Mononuclear cell (primary cell): ENCODE data around the gene KIR3DL1. TPM values are rescaled to one million over a fixed set of nuclear protein-coding genes. Genes with fewer than 3 reads are reported as not detected.
"Not testable (repeated sequence)": the region's sequence is repeated elsewhere in the genome, so short reads cannot be mapped to it uniquely, and the experiment has no call there.

ENCODE experiments used
- H3K27me3 ChIP-seq: 2 replicates; pipeline ENCODE4 v1.6.0; 2011; ENCODE audit warnings: low read length, control low read depth; ENCODE audit not compliant: insufficient read depth
- H3K4me1 ChIP-seq: 2 replicates; pipeline ENCODE4 v1.5.1; 2011; ENCODE audit warnings: mild to moderate bottlenecking, low read length, control low read depth; ENCODE audit not compliant: insufficient read depth
- H3K4me3 ChIP-seq: 2 replicates; pipeline ENCODE4 v1.5.1; 2011; ENCODE audit warnings: mild to moderate bottlenecking, low read length, moderate library complexity
- H3K9me3 ChIP-seq: 2 replicates; pipeline ENCODE4 v1.5.1; 2011; ENCODE audit warnings: low read depth, mild to moderate bottlenecking, control low read depth, low read length
- total RNA-seq: library from RNA; depleted of rRNA; stranded (reverse); fragments of >200 nt; gene quantifications from one replicate; pipeline ENCODE4 v1.2.3, GENCODE V29; 2012

KIR3DL1 gene
- 1.6 TPM for total RNA-seq

DNA sequence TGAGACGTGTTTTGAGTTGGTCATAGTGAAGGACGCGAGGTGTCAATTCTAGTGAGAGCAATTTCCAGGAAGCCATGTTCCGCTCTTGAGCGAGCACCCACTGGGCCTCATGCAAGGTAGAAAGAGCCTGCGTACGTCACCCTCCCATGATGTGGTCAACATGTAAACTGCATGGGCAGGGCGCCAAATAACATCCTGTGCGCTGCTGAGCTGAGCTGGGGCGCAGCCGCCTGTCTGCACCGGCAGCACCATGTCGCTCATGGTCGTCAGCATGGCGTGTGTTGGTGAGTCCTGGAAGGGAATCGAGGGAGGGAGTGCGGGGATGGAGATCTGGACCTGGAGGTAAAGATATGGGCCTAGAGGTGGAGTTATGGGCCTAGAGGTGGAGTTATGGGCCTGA lies at the start of gene KIR3DL1:
KIR3DL1 (plus strand) TSS at position 218 of the 400 bp plus-strand sequence.
- not testable (repeated sequence) for H3K4me1 ChIP-seq, H3K4me3 ChIP-seq, H3K9me3 ChIP-seq, H3K27me3 ChIP-seq

DNA sequence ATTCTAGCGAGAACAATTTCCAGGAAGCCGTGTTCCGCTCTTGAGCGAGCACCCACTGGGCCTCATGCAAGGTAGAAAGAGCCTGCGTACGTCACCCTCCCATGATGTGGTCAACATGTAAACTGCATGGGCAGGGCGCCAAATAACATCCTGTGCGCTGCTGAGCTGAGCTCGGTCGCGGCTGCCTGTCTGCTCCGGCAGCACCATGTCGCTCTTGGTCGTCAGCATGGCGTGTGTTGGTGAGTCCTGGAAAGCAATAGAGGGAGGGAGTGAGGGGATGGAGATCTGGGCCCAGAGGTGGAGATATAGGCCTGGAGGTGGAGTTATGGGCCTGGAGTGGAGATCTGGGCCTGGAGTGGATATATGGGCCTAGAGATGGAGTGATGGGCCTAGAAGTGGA lies 46.6 kb upstream of the KIR3DL1 start, which contains the start of gene KIR2DL1:
KIR2DL1 (plus strand) TSS at position 148 of the 400 bp plus-strand sequence; CDS start at position 206, 58 bp downstream.
- H3K27me3 ChIP-seq, H3K4me1 ChIP-seq, H3K9me3 ChIP-seq, H3K4me3 ChIP-seq: not testable (repeated sequence)

DNA sequence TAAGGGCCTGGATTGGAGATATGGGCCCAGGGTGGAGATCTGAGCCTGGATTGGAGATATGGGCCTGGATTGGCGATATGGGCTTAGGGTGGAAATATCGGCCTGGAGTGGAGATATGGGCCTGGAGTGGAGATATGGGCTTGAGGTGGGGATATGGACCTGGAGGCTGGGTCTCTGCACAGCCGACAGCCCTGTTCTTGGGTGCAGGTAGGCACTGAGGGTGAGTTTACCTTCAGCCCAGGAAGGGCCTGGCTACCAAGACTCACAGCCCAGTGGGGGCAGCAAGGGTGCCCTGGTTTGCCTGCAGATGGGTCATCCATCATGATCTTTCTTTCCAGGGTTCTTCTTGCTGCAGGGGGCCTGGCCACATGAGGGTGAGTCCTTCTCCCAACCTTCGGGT lies 45.8 kb upstream of the KIR3DL1 start:
- H3K4me1 ChIP-seq, H3K4me3 ChIP-seq, H3K27me3 ChIP-seq, H3K9me3 ChIP-seq: not testable (repeated sequence)

DNA sequence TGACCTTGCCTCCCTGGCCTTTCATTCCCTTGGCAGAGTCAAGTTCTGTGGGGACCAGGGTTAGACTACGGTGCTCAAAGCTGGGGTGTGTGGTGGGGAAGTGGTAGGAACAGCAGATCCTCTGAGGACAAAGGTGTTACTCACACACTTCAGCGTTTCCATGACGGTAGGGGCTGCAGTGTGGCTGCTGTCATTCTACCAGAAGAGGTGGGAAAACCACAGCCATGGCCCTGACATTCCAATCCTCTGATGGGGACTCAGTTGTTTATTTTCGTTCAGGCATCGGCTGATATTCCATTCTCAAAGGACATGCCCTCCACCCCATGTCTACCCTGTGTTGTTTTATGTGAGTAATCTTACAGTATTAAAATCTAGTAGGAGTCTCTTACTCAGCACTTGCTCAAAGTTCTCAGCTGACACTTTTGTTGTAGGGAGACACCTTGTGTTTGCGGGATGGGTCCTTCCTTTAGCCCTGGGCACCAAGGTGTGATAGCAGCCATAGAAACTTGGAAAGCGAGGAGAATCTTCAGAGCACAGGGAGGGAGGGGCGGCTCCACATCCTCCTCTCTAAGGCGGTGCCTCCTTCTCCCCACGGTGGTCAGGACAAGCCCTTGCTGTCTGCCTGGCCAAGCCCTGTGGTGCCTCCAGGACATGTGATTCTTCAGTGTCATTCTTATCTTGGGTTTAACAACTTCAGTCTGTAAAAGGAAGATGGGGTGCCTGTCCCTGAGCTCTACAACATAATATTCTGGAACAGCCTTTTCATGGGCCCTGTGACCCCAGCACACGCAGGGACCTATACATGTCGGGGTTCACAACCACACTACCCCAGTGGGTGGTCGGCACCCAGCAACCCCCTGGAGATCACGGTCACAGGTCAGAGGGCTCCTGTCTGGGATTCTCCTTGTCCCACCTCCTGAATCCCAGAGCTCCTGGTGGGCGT lies 45.0 kb upstream of the KIR3DL1 start:
- H3K27me3 ChIP-seq, H3K4me3 ChIP-seq, H3K9me3 ChIP-seq, H3K4me1 ChIP-seq: not testable (repeated sequence)

DNA sequence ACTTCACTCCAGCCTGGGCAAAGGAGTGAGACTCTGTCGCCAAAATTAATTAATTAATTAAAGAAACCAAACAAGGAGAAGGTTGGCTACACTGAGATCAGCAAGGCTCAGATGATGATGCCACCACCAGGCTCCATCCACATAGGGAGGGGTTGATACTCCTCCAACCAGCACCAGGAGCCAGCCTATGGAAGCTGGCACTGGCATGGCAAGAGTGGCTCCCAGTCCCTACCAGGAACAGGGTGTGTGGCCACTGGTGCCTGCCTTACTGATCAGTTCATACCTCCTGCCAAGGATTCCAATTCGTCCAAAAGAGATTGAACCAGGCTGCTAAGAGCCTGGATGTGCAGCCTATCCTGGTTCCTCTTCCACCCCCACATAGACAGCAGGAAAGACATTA lies 43.6 kb upstream of the KIR3DL1 start:
- H3K9me3 ChIP-seq, H3K27me3 ChIP-seq, H3K4me3 ChIP-seq, H3K4me1 ChIP-seq: not testable (repeated sequence)

DNA sequence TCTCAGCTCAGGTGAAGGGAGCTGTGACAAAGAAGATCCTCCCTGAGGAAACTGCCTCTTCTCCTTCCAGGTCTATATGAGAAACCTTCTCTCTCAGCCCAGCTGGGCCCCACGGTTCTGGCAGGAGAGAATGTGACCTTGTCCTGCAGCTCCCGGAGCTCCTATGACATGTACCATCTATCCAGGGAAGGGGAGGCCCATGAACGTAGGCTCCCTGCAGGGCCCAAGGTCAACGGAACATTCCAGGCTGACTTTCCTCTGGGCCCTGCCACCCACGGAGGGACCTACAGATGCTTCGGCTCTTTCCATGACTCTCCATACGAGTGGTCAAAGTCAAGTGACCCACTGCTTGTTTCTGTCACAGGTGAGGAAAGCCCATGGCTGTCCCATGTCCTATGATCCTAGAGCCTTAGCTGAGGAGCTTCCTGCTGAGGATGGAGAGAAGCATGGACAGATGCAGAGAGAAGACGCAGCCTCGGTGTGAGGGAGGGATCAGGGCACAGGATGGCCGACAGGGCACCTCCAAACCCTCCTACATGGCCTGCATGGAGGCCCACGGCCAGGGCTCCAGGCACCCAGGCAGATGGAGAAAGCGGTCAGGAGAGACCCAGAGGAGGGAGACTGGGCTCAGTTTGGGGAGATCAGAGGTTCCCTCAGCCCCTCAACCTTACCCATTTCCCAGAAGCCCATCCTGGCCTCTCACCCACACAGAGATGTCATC lies 41.0 kb upstream of the KIR3DL1 start:
- not testable (repeated sequence) for H3K27me3 ChIP-seq, H3K4me1 ChIP-seq, H3K4me3 ChIP-seq, H3K9me3 ChIP-seq

DNA sequence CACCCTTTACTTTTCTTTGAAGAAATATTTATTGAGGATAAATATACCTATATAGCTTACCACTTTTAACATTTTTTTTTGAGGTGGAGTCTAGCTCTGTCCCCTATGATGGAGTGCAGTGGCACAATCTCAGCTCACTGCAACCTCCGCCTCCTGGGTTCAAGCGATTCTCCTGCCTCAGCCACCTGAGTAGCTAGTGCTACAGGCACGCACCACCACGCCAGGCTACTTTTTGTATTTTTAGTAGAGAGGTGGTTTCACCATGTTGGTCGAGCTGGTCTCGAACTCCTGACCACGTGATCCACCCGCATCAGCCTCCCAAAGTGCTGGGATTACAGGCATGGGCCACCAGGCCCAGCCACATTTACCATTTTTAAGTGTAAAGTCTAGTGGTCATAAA lies 40.4 kb upstream of the KIR3DL1 start:
- not testable (repeated sequence) for H3K4me3 ChIP-seq, H3K9me3 ChIP-seq, H3K4me1 ChIP-seq, H3K27me3 ChIP-seq

DNA sequence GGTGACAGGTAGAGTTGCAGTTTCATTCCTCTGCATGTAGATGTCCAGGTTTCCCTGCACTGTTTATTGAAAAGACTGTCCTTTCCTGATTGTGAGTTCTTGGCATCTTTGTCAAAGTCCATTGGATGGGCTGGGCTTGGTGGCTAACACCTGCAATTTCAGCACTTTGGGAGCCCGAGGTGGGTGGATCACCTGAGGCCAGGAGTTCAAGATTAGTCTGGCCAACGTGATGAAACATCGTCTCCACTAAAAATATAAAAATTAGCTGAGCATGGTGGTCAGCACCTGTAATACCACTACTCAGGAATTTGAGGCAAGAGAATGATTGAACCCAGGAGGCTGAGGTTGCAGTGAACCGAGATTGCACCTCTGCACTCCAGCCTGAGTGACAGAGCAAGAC lies 38.4 kb upstream of the KIR3DL1 start:
- H3K4me3 ChIP-seq, H3K27me3 ChIP-seq, H3K4me1 ChIP-seq, H3K9me3 ChIP-seq: not testable (repeated sequence)

DNA sequence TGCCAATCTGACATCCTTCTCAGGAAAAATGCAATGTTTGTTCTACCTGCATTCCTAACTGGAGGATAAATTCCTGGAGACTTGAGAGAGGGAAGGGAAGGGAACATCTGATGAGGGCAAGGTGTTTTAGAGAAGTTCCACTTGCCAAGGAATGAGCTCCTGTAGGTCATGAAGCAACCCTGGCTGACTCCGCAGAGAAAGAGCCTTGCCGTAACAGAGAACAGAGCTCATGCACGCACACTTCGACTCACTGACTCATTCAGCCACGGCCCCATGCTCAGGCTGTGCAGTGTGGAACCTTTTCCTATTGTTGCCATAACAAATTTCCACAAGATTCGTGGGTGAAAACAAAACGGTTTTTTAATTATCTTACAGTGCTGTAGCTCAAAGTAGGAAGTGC lies 37.4 kb upstream of the KIR3DL1 start:
- H3K9me3 ChIP-seq, H3K4me1 ChIP-seq, H3K27me3 ChIP-seq, H3K4me3 ChIP-seq: not testable (repeated sequence)

DNA sequence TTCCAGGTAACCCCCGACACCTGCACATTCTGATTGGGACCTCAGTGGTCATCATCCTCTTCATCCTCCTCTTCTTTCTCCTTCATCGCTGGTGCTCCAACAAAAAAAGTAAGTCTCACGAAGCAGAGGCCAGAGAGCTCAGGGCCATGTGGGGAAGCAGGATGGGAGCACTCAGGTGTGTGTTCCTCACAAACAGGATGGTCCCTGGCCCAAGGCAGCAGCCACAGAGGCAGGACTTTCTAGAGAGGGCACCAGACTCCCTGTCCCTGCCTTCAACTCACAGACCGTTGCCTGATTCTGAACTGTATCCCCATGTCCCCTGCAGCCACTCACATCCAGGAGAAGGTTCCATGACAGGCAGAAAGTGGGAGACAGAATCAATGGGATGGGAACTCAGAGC lies 33.4 kb upstream of the KIR3DL1 start:
- H3K4me1 ChIP-seq = peaks cover 11% of the 10 kb centered on the region
- H3K27me3 ChIP-seq, H3K4me3 ChIP-seq, H3K9me3 ChIP-seq: not testable (repeated sequence)

DNA sequence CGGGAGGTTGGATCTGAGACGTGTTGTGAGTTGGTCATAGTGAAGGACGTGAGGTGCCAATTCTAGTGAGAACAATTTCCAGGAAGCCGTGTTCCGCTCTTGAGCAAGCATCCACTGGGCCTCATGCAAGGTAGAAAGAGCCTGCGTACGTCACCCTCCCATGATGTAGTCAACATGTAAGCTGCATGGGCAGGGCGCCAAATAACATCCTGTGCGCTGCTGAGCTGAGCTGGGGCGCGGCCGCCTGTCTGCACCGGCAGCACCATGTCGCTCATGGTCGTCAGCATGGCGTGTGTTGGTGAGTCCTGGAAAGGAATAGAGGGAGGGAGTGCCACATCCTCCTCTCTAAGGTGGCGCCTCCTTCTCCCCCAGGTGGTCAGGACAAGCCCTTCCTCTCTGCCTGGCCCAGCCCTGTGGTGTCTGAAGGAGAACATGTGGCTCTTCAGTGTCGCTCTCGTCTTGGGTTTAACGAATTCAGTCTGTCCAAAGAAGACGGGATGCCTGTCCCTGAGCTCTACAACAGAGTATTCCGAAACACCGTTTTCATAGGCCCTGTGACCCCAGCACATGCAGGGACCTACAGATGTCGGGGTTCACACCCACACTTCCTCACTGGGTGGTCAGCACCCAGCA lies 30.1 kb upstream of the KIR3DL1 start:
- not testable (repeated sequence) for H3K9me3 ChIP-seq, H3K27me3 ChIP-seq, H3K4me3 ChIP-seq
- H3K4me1 ChIP-seq = peaks cover 16% of the 10 kb centered on the region

DNA sequence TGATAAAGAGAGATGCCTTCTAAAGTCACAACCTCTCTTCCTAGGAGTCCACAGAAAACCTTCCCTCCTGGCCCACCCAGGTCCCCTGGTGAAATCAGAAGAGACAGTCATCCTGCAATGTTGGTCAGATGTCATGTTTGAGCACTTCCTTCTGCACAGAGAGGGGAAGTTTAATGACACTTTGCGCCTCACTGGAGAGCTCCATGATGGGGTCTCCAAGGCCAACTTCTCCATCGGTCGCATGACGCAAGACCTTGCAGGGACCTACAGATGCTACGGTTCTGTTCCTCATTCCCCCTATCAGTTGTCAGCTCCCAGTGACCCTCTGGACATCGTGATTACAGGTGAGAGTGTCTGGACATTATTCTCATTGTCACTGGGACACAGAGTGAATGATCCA lies 28.1 kb upstream of the KIR3DL1 start:
- not testable (repeated sequence) for H3K9me3 ChIP-seq, H3K27me3 ChIP-seq
- H3K4me1 ChIP-seq = peaks cover 22% of the 10 kb centered on the region

DNA sequence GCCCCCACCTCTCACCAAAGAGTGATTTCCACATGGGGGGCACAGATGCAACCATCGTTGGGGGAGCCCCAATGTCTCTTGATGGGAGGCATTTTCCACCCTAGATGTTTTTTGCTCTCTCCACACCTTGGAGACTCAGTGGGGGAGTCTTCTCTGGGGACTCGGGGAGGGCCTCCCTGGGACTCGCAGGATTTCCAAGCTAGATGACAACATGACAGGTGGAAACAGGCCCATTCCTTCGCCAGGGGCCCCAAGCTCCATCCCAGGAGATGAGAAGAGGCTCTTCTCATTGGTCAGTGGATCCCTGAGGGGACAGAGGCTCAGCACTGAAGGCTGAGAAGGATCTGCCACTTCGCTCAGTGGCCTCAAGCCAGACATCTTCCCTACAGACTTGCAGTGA lies 25.6 kb upstream of the KIR3DL1 start:
- Histone ChIP-seq H3K27me3 (no peaks in the 10 kb centered on the region), H3K4me1 (peaks cover 27% of the 10 kb centered on the region), H3K9me3 (no peaks in the 10 kb centered on the region), H3K4me3 (no peak overlapping the region)

More for the DNA sequence above, 28.1 kb upstream of the KIR3DL1 start:
- not testable (repeated sequence) for H3K4me3 ChIP-seq

DNA sequence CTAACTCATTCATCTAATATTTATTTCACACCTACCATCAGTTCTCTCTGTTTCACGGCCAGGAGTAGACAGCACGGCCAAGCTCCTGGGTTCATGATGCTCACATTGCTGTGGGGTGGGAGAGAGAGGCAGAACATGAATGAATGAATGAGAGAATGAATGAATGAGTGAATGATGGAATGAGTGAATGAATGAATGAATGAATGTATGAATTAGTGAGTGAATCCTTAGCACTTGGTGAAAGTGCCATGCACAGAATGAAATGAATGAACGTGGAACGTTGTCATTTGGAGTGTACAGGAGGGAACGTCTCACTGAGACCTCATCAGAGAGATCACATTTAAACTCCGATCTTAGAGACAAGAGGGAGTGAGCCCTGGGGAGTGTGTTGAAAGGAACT lies 24.8 kb upstream of the KIR3DL1 start:
- H3K4me3 ChIP-seq = no peak overlapping the region
- no peaks in the 10 kb centered on the region for H3K27me3 ChIP-seq
- peaks cover 34% of the 10 kb centered on the region for H3K4me1 ChIP-seq
- no peaks in the 10 kb centered on the region for H3K9me3 ChIP-seq

DNA sequence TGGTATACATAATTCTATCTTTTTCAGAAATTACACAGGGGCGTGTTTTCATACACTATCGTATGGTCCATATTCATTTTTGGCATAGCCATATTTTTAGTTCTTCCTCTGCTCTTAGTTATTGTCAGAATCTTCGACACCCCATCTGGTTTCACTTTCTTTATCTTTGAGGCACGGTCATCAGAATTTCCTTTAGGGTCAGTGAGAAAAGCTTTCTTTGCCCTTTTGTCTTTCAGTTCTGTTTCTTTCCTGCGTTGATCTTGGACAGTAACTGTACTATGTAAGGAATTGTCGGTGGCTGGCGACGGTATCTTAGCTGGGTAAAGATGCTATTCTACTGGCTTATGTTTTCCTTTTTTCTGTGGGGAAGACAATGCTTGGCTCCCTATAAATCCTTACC lies 23.5 kb upstream of the KIR3DL1 start:
- no peaks in the 10 kb centered on the region for H3K9me3 ChIP-seq
- H3K27me3 ChIP-seq = peaks cover 1% of the 10 kb centered on the region
- H3K4me3 ChIP-seq = peak overlapping the region; percentile 37
- H3K4me1 ChIP-seq = peaks cover 32% of the 10 kb centered on the region
